Prostate gland (tissue), 2 donors: ENCODE data around the gene NDUFB5. TPM values are rescaled to one million over a fixed set of nuclear protein-coding genes. Genes with fewer than 3 reads are reported as not detected.

Source experiments
- DNase-seq: peaks from one replicate; pipeline ENCODE4 v3.0.0-alpha.2; 2019; ENCODE audit warnings: low spot score
- H3K27ac ChIP-seq, 2 donors: fragments of 200-600 bp; sonication (generic); 2 replicates each; pipeline ENCODE4 v1.5.1; 2017 to 2019
- H3K27me3 ChIP-seq: fragments of 200-600 bp; sonication (generic); replicated peaks from 2 replicates; pipeline ENCODE4 v1.5.1; 2019; ENCODE audit not compliant: insufficient read depth
- H3K36me3 ChIP-seq, 2 donors: fragments of 200-600 bp; sonication (generic); 1 replicate in 1 of 2; 2 replicates in 1 of 2; pipeline versions ENCODE4 v1.5.1 to v1.8.1; 2017 to 2019
- H3K4me1 ChIP-seq: fragments of 200-600 bp; sonication (generic); replicated peaks from 2 replicates; pipeline ENCODE4 v1.5.1; 2019
- H3K4me3 ChIP-seq, 2 donors: fragments of 200-600 bp; sonication (generic); 2 replicates each; pipeline ENCODE4 v1.5.1; 2017 to 2019
- H3K9me3 ChIP-seq: fragments of 200-600 bp; sonication (generic); 2 replicates; pipeline ENCODE4 v1.5.1; 2017
- CTCF ChIP-seq, 4 experiments: fragments of 200-600 bp in 2 of 4; fragments of 450-650 bp in 2 of 4; sonication (generic) in 2 of 4; IDR thresholded peaks; 1 replicate in 3 of 4; 2 replicates in 1 of 4; pipeline ENCODE4 v1.5.1; 2016 to 2019; ENCODE audit warnings: antibody characterized with exemption in 4 of 4, mild to moderate bottlenecking in 2 of 4, moderate library complexity in 2 of 4
- POLR2A ChIP-seq: fragments of 450-650 bp; IDR thresholded peaks from one replicate; pipeline ENCODE4 v1.6.1; 2016; ENCODE audit warnings: antibody characterized with exemption, mild to moderate bottlenecking
- POLR2AphosphoS5 ChIP-seq: sonication (generic); formaldehyde crosslinking; IDR thresholded peaks from one replicate; pipeline ENCODE4 v1.6.1; 2017; ENCODE audit warnings: antibody characterized with exemption
- WGBS: methylation state at CpG from one replicate; pipeline ENCODE4 v1.1.5; 2018; 5-methylcytosine and 5-hydroxymethylcytosine counted together
- intact Hi-C: fragments of 100-400 bp; cut with DNase I; formaldehyde crosslinking; loops from one replicate; pipeline ENCODE4 v1.14.2; 2022
- total RNA-seq, 2 donors: library from RNA; depleted of rRNA; stranded (reverse); fragments of >200 nt; gene quantifications; one replicate each; pipeline ENCODE4 v1.1.0, GENCODE V29; 2016

Gene NDUFB5
- total RNA-seq: 100 to 1,000 TPM in 1 of 2 donors, 10 to 100 TPM in 1; 75.9 to 122 TPM

- under 1% methylated on average over 45 of the region's 45 CpGs for WGBS
- intact Hi-C loops: loop anchor here (5.0 kb wide), 1 partner anchor 42 kb away; the partner anchor contains the start of gene ACTL6A
- peak; percentile 96 for DNase-seq
- H3K36me3 ChIP-seq: peaks cover 0 to 4% of the 10 kb centered on the region in 2 donors
- H3K9me3 ChIP-seq: no peaks in the 10 kb centered on the region
- H3K4me1 ChIP-seq: no peaks in the 10 kb centered on the region
- peak within 1 kb of the TSS; percentile 47 to 58 for H3K4me3 ChIP-seq
- TF ChIP-seq POLR2A (peak; percentile 56), CTCF (IDR thresholded peaks at IDR 0.05) (no peak), POLR2AphosphoS5 (peak; percentile 97)
- H3K27me3 ChIP-seq: no peaks in the 10 kb centered on the region
- peak within 1 kb of the TSS; percentile 81 to 83 for H3K27ac ChIP-seq
These were observed at the start of gene NDUFB5, which contains the start of gene MRPL47 for GRCh38 chr3:179604321-179605078. Gene NDUFB5 (plus strand): TSS chr3:179604794. CDS start chr3:179604816, 22 bp downstream. Gene MRPL47 (minus strand): TSS chr3:179604638. CDS start chr3:179604624, 14 bp downstream.

GRCh38 chr3:179558742-179559364 is 45.7 kb upstream of the NDUFB5 start:
- Histone ChIP-seq H3K9me3 (no peaks in the 10 kb centered on the region), H3K27ac (no peak overlapping the region), H3K4me1 (no peaks in the 10 kb centered on the region), H3K4me3 (no peak overlapping the region), H3K36me3 (no peaks in the 10 kb centered on the region), H3K27me3 (no peaks in the 10 kb centered on the region)
- peak; percentile 43 for DNase-seq
- WGBS: 4% methylated on average over 3 of the region's 3 CpGs
- intact Hi-C loops: loop anchor here (5.0 kb wide), 1 partner anchor 137 kb away; no protein-coding TSS in a partner anchor
- TF ChIP-seq POLR2AphosphoS5 (no peak), CTCF (IDR thresholded peaks at IDR 0.05) (peak; percentile 19 to 57 (median 38)), POLR2A (no peak)

GRCh38 chr3:179560791-179561190 is 43.8 kb upstream of the NDUFB5 start:
- no peaks in the 10 kb centered on the region for H3K9me3 ChIP-seq
- no peak overlapping the region for H3K27ac ChIP-seq
- no peaks in the 10 kb centered on the region for H3K36me3 ChIP-seq
- no peak overlapping the region for H3K4me3 ChIP-seq
- no peak for DNase-seq
- intact Hi-C loops: loop anchor here (5.0 kb wide), 2 partner anchors 47 to 238 kb away; partner anchors contain the start of gene ZNF639
- WGBS: 85% methylated on average over 1 of the region's 1 CpG
- TF ChIP-seq CTCF (IDR thresholded peaks at IDR 0.05) (no peak), POLR2A (no peak), POLR2AphosphoS5 (no peak)
- no peaks in the 10 kb centered on the region for H3K4me1 ChIP-seq
- no peaks in the 10 kb centered on the region for H3K27me3 ChIP-seq

GRCh38 chr3:179562591-179563270 is 41.9 kb upstream of the NDUFB5 start, which contains the start of gene ACTL6A:
Gene ACTL6A (plus strand): TSS chr3:179562926. CDS start chr3:179563093, 167 bp downstream.
- intact Hi-C loops: loop anchor here (5.0 kb wide), 2 partner anchors 45 to 240 kb away; partner anchors contain the start of gene ZNF639
- peak; percentile 94 for TF ChIP-seq POLR2AphosphoS5
- no peak for TF ChIP-seq CTCF (IDR thresholded peaks at IDR 0.05)
- TF ChIP-seq POLR2A: peak; percentile 46
- Histone ChIP-seq H3K9me3 (no peaks in the 10 kb centered on the region), H3K4me1 (no peaks in the 10 kb centered on the region), H3K27ac (peak within 1 kb of the TSS; percentile 82 to 89), H3K27me3 (no peaks in the 10 kb centered on the region), H3K4me3 (peak within 1 kb of the TSS; percentile 71 to 87), H3K36me3 (no peaks in the 10 kb centered on the region)
- 2% methylated on average over 54 of the region's 55 CpGs for WGBS
- DNase-seq: peak; percentile 100
